SK-N-SH treated with all-trans-retinoic acid at 6 μM for 48 hours (cell line): ENCODE results near the gene MRRF.

Experiments
- ARNTL ChIP-seq: fragments of 450-650 bp; formaldehyde crosslinking; IDR thresholded peaks from 2 replicates; pipeline ENCODE4 v1.5.0; 2020; ENCODE audit warnings: low read depth, mild to moderate bottlenecking, moderate library complexity, borderline replicate concordance
- CSDC2 ChIP-seq: fragments of 250-450 bp; sonication (Bioruptor Pico); IDR thresholded peaks from 2 replicates; pipeline ENCODE4 v1.5.0; 2020; ENCODE audit warnings: mild to moderate bottlenecking, moderate library complexity
- ESRRG ChIP-seq: fragments of 250-450 bp; sonication (Bioruptor Pico); IDR thresholded peaks from 2 replicates; pipeline ENCODE4 v1.6.1; 2021; ENCODE audit warnings: mild to moderate bottlenecking
- GLIS3 ChIP-seq: fragments of 250-450 bp; sonication (Bioruptor Pico); IDR thresholded peaks from 2 replicates; pipeline ENCODE4 v1.5.0; 2020; ENCODE audit warnings: mild to moderate bottlenecking, moderate library complexity
- OSR1 ChIP-seq: fragments of 250-450 bp; sonication (Bioruptor Pico); IDR thresholded peaks from 2 replicates; pipeline ENCODE4 v1.8.0; 2022; ENCODE audit warnings: moderate library complexity, mild to moderate bottlenecking, inconsistent platforms
- PPARA ChIP-seq: fragments of 250-450 bp; sonication (Bioruptor Pico); IDR thresholded peaks from 2 replicates; pipeline ENCODE4 v1.5.0; 2020; ENCODE audit warnings: mild to moderate bottlenecking, borderline replicate concordance
- ZC3H10 ChIP-seq: fragments of 250-450 bp; sonication (Bioruptor Pico); IDR thresholded peaks from 2 replicates; pipeline ENCODE4 v1.5.1; 2021; ENCODE audit warnings: mild to moderate bottlenecking, moderate library complexity
- ZFP3 ChIP-seq: fragments of 250-450 bp; sonication (Bioruptor Pico); IDR thresholded peaks from 2 replicates; pipeline ENCODE4 v1.5.0; 2020; ENCODE audit warnings: mild to moderate bottlenecking, moderate library complexity
- ZNF8 ChIP-seq: fragments of 450-650 bp; formaldehyde crosslinking; IDR thresholded peaks from 2 replicates; pipeline ENCODE4 v1.5.0; 2020; ENCODE audit warnings: mild to moderate bottlenecking, moderate library complexity
- TF ChIP-seq, protein P1 (sequence below): fragments of 250-450 bp; sonication (Bioruptor Pico); IDR thresholded peaks from 2 replicates; pipeline ENCODE4 v1.5.1; 2020; ENCODE audit warnings: low read depth, mild to moderate bottlenecking, moderate library complexity
- TF ChIP-seq, protein P2 (sequence below): fragments of 250-450 bp; sonication (Bioruptor Pico); IDR thresholded peaks from 2 replicates; pipeline ENCODE4 v1.5.0; 2020; ENCODE audit warnings: mild to moderate bottlenecking, moderate library complexity

DNA sequence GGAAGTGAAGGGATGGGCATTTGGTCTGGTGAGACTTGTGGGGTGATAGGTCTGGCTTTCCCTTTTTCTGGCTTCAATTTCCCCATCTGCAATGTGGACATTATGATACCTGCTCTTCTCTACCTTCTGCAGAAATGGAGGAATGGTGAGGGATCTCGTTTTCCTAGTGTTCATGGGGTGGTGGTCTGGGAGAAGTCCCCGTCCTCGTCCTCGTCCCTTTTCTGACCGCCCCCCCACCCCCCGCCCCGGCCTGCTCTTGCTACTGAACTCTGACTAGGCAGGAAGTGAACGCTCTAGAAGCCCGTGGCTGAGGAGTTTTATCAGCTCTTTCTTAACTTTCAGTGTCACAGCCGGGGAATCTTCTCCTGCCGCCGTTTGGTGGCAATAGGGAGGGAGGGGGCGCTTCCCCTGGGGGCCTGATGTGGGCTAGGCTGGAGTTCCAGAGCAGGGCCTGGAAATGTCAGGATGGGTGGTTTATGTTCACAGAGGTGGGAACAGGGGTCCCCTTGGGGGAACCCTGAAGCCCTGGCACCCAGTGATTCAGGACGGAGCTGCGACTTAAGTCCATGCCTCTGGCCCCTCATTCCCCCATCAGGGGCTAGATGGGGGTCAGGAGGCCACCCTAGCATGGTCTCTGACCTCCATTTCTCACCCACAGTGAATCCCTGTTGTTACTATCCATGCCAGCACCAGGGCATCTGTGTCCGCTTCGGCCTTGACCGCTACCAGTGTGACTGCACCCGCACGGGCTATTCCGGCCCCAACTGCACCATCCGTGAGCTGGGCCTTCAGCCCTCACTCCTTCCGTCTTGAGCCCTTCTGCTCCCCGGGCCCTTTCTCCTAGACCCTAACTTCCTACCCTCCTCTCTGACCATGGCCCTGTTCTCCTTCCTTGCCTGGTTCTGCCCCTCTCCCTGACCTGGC, 112.8 kb downstream of the MRRF start:
- TF ChIP-seq ZFP3 (CRISPR knock-in tag) (no peak), PPARA (CRISPR knock-in tag) (no peak), OSR1 (CRISPR knock-in tag) (no peak), ARNTL (no peak), ZNF8 (CRISPR knock-in tag) (no peak), CSDC2 (CRISPR knock-in tag) (no peak), GLIS3 (CRISPR knock-in tag) (no peak), ESRRG (CRISPR knock-in tag) (no peak), ZC3H10 (CRISPR knock-in tag) (no peak)
- TF ChIP-seq, protein P1, sequence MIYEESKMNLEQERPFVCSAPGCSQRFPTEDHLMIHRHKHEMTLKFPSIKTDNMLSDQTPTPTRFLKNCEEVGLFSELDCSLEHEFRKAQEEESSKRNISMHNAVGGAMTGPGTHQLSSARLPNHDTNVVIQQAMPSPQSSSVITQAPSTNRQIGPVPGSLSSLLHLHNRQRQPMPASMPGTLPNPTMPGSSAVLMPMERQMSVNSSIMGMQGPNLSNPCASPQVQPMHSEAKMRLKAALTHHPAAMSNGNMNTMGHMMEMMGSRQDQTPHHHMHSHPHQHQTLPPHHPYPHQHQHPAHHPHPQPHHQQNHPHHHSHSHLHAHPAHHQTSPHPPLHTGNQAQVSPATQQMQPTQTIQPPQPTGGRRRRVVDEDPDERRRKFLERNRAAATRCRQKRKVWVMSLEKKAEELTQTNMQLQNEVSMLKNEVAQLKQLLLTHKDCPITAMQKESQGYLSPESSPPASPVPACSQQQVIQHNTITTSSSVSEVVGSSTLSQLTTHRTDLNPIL (CRISPR knock-in tag), result no peak
- TF ChIP-seq, protein P2, sequence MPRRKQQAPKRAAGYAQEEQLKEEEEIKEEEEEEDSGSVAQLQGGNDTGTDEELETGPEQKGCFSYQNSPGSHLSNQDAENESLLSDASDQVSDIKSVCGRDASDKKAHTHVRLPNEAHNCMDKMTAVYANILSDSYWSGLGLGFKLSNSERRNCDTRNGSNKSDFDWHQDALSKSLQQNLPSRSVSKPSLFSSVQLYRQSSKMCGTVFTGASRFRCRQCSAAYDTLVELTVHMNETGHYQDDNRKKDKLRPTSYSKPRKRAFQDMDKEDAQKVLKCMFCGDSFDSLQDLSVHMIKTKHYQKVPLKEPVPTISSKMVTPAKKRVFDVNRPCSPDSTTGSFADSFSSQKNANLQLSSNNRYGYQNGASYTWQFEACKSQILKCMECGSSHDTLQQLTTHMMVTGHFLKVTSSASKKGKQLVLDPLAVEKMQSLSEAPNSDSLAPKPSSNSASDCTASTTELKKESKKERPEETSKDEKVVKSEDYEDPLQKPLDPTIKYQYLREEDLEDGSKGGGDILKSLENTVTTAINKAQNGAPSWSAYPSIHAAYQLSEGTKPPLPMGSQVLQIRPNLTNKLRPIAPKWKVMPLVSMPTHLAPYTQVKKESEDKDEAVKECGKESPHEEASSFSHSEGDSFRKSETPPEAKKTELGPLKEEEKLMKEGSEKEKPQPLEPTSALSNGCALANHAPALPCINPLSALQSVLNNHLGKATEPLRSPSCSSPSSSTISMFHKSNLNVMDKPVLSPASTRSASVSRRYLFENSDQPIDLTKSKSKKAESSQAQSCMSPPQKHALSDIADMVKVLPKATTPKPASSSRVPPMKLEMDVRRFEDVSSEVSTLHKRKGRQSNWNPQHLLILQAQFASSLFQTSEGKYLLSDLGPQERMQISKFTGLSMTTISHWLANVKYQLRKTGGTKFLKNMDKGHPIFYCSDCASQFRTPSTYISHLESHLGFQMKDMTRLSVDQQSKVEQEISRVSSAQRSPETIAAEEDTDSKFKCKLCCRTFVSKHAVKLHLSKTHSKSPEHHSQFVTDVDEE (CRISPR knock-in tag), result no peak
